T follicular helper cell (primary cell): ENCODE data around the gene TYROBP.
"Not testable (repeated sequence)": the region's sequence is repeated elsewhere in the genome, so short reads cannot be mapped to it uniquely, and the experiment has no call there.

Source experiments
- DNase-seq: peaks from one replicate; pipeline ENCODE4 v3.0.0-alpha.2; 2020; ENCODE audit warnings: low read depth

Gene TYROBP

DNA sequence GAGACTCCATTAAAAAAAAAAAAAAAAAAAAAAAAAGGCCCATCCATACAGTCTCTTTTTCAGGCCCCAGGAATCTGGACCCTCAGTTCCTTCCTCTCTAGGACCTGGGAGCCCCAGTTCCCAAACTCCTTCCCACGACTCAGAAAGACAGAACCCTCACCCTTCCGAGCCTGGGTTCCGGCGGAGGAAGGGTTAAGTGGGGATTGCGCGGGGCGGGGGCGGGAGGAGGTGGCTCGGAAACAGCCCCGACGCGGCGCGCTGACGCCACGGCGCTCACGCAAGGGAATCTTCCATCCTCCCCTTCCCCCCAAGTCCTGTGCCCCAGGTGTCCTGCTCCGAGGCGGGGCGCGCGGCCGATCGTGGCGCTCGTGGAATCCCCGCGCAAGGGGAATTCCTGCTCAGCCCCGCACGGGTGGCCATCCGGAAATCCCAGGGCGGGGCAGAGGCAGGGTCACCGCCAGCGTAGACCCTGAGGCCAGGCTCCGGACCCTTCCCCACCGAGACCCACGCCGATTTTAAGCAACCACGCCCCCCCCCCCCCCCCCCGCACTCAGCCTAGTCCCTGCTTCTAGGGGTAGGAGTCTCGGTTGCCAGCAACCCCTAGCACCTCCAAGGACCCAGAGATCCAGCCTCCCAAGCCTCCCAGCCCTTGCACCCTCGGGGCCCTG lies 8.4 kb downstream of the TYROBP start:
- peak; percentile 84 for DNase-seq

DNA sequence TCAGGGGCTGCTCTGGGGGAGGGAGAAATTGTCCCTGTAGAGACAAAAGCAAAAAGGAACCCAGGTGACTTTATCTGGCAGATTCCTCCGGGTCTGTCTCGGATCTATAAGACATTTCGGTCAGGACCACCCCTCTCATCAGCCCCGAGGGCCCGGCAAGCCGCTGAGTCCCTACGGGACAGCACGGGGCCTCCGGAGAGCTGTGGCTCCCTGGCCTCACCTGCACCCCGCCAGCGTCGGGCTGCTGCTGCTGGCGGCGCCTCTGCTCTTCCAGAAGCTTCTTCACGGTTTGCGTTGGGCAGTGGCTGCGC lies 9.6 kb downstream of the TYROBP start:
- no peak for DNase-seq

DNA sequence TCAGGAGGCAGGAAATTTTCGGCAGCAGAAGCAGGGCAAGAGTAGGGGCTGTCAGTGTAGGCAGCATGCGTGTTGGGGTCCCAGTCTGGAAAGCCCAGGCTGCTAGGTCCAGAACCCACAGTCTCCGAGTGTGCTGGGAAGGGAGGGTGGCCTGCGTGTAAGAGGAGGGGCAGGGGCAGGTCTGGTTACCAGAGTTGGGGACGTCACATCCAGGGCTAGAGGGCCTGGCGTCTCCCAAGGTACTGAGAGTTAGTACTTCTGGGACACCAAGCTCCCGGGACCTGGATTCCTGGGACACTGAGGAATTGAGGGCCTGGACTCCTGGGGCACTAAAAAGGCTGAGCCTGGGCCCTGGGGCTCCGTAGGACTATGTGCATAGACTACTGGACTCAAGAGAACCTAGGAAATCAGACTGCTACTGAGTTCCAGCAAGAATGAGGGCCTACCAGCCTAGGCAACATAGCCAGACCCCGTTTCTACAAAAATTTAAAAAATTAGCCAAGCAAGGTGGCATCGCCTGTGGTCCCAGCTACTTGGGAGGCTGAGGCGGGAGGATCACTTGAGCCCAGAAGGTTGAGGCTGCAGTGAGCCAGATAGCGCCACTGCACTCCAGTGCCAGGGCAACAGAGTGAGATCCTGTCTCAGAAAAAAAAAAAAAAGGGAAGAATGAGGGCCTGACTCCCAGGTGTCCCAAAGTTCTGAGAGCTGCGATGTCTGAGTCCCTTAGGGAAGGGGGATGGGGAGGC lies 10.2 kb downstream of the TYROBP start:
- no peak for DNase-seq

DNA sequence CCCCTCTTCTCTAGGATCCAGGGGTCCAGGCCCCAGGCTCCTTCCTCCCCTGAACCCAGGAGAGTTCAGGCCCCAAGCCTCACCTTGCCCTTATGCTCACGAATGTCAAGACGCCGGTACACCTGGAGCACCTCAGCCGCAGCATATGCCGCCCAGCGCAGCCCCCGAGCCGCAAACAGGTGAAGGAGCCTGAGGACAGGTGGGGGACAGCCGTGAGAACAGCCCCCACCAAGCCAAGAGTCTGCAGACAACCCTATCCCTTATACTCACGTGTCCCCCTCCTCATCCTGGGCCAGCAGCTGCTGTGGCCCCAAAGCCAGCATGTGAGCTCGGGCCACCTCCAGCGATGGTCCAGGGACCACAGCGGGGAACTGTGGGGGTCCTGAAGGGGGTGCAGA lies 11.5 kb downstream of the TYROBP start:
- no peak for DNase-seq

DNA sequence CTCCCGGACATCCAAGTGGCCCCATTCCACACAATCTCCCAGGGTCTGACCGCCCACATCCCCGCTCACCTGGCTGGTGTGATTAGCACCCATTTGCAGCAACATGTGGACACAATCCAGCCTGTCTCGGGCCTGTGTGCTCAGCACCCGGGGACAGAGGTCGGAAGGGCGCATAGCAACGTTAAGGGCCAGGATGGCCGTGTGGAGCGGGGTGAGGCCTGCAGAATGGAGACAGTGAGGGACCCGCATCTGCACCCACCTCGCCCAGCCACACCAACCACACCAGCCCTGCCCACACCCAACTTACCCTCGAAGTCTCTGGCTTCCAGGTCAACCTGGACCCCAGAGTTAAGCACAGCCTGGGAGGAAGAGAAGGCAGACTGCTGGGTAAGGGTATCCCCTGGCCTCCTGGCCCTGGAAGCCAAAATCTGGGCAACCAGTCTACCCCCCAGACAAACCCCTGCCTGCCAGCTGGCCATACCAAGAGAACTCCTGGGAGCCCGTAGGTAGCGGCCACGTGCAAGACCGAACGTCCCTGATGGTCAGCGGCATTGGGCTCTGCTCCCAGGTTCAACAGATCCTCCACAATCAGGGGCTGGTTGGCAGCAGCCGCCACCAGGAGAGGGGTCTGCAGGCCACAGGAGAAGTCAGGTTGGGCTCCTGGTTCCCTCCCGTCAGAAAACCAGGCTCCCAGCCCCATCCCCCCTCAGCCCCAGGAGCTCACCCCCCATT lies 12.0 kb downstream of the TYROBP start:
- no peak for DNase-seq

DNA sequence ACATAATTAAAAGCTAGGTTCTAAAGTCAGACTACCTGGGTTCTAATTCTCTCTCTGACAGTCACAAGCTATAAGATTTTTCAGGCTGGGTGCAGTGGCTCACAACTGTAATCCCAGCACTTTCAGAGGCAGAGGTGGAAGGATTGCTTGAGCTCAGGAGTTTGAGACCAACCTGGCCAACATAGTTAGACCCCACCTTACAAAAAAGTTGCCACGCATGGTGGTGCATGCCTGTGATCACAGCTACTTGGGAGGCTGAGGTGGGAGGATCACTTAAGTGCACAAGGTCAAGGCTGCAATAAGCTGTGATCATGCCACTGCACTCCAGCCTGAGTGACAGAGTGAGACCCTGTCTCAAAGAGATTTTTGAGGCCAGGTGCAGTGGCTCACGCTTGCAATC lies 13.8 kb downstream of the TYROBP start:
- no peak for DNase-seq

DNA sequence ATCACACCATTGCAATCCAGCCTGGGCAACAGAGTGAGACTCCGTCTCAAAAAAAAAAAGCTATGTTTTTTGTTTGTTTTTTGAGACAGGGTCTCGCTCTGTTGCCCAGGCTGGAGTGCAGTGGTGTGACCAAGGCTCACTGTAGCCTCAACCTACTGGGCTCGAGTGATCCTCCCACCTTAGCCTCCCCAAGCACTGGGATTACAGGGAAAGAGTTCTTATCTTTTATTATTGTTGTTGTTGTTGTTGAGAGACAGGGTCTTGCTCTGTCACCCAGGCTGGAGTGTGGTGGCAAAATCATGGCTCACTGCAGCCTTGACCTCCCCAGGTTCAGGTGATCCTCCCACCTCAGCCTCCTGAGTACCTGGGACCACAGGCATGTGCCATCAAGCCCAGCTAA lies 16.3 kb downstream of the TYROBP start:
- not testable (repeated sequence) for DNase-seq

DNA sequence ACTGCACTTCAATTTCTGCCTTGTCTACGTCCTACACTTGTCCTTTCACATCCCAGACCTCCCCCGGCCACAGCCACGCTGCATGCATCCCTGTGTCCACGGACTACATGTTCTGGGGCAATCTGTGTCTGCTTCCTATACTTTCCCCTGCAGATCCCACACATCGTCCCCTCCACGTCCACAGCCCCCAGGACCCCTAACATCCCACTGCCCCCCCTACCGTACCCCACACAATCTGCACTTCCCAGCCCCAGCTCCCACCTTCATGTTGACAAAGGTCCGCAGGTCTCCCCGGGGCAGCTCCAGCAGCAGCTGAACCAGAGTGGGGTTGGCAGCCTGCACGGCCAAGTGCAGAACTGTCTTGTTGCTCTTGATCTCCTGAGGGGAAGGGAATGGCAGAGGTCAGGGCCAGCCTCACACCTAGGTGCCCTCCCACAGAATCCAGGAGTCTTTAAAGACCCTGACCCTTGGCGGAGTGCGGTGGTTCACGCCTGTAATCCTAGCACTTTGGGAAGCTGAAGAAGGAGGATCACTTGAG lies 17.9 kb downstream of the TYROBP start:
- DNase-seq, result no peak

DNA sequence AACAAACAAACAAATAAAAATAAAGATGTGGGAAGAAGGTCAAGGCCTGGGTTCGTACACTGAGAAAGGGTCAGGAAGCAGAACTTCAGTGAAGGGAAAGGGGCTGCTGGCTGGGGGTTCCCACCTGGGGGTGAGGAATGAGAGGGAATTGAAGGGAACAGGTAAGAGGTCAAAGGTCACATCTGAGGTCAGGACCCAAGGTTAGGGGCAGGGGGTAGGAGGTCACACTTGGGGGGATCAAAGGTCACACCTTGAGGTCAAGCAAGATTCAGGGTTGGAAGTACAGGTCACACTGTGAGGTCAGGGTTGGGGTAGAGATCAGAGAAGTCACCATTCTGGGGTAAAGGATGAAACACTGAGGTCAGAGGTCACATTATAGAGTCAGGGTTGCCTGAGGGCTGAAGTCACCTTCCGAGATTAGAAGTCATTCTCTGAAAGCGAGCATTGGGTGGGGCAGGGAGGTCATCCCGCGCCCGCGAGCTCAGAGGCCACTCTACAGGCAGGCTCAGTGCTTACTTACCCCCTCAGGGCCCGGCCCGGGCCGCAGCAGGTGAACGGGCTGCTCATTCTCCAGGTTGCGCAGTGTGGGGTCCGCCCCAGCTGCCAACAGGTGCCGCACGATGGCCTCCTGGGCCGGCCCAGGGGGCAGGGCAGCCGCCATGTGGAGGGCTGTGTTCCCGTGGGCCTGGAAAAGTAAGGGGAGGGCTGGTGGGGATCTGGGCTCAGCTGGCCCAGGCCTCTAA lies 18.6 kb downstream of the TYROBP start:
- no peak for DNase-seq

DNA sequence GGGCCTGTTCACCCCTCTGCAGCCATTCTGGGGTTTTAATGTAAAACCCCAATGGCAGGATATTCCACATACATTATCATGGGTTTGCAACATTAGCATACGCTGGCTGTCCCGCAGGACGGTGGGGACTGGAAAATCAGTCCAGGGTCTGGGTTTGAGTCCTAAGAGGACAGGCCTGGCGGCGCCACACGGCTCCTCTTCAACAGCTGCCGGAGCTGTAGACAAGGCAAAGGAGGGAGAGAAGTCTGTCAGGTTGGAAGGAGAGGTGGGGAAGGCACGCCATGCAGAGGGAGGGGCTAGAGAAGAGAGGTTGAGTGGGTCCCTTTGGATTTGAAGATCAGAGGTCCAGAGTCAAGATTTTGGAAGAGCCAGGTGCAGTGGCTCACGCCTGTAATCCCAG lies 19.7 kb downstream of the TYROBP start:
- no peak for DNase-seq

DNA sequence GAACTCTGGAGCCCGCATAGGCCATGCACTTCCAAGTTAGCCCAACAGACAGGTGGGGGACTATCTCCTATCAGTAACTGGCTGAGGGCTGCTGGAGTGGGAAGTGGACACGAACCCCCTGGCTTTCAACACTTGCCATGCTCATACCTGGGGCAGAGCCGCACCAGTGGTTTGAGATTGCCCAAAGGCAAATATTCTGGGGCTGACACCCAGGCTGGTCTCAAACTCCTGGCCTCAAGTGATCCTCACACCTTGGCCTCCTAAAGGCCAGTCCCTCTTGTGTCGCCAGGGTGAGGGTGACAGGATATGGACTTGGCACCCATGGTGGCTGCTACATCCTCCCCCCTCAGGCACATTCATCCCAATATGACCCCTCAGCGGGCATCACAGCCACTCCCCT lies 20.9 kb downstream of the TYROBP start:
- DNase-seq, result no peak

DNA sequence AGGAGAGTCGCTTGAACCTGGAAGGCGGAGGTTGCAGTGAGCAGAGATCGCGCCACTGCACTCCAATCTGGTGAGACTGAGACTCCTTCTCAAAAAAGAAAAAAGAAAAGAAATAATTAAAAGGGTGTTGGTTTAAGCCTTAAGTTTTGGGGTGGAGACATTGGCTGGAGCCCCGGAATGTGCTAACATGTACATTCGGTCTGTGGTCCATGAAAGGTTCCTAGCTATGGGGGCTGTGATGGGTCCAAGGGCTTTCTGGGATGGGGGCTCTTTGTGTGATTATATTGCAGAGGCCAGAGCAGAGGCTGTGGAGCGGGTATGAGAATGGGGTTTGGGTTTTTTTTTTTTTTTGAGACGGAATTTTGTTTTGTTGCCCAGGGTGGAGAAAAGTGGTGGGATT lies 22.2 kb downstream of the TYROBP start:
- no peak for DNase-seq

DNA sequence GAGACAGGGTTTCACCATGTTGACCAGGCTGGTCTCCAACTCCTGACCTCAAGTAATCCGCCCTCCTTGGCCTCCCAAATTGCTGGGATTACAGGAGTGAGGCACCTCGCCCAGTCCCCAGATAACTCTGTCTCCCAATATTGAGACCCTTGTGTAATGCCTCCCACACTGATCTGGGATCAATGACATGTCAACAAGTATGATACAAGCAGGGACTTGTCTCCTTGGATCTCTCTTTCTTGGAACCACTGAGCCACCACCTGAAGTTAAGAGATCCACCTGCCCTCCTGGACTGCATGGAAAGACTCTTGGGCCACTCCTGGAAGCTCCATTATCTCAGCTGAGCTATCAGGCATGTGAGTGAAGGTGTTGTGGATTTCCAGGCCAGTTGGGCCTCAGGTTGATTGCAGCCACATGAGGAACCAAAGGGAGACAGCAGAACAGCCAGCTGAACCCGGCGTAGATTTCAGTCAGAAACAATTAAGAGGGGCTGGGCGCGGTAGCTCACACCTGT lies 22.8 kb downstream of the TYROBP start:
- no peak for DNase-seq

DNA sequence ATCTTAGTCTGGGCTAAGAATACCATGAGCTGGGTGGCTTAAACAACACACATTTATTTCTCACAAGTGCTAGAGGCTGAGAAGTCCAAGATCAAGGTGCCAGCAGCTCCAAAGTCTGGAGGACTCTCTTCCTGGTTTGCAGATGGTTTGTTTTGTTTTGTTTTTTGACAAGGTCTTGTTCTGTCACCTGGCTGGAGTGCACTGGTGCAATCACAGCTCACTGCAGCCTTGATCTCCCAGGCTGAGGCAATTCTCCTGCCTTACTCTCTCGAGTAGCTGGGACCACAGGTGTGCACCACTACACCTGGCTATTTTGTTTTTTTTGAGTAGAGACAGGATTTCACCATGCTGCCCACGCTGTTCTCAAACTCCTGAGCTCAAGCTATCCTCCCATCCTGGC lies 24.2 kb downstream of the TYROBP start:
- no peak for DNase-seq

DNA sequence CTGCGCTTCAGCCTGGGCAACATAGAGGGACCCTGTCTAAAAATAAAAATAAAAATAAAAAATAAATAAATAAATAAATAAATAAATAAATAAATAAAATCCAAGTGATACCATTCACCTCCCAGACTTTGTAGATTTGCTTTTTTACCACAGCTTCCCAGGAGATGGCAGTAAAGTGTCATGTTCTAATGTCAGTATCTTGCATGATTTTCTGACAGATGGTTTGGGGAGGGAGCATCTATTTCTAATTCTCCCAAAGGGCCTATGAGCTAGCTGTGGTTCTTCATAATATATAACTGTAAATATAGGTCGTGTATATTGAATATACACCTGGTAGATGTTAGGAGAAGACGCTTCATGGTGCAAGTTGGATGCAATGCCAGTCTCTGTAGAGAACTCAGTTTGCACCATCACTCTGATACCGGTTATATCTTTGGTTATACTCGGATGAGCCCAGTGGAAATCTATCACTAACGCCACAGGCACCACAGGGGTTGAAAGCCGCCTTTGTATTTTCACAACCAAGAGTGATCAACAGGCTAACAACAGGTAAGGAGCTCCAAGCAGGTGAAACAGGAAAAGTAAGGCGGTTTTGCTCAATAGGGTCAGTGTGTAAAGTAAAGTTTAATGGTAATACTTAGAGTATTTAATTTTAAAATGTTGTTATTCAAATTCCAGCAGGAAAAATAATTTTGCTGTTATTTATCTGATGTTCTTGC lies 25.8 kb downstream of the TYROBP start:
- peak; percentile 20 for DNase-seq

DNA sequence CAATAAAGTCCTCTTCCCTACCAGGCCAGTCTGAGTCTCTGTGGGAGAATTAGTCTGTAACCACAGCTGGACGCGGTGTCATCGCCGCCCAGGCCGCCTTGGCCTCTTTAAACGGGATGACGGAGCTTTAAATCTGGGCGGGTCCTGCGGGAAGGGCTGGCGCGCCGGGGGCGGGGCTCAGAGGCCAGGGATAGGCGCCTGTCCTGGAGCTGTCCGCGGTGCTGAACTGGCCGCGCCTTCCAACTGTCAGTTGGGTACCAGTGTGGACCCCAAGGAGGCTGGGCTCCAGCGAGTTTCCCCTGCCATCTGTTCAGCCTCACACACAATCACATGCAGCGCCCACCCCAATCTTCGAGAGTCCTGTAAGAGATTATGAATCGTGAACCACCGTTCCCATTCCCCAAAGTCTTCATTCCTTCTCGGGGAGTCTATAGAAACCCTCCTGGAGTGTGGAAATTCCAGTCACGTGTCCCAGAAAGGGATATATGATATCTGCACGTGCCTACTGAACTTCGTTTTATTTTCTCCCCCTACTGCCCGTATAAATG lies 28.3 kb downstream of the TYROBP start:
- DNase-seq, result peak; percentile 59

DNA sequence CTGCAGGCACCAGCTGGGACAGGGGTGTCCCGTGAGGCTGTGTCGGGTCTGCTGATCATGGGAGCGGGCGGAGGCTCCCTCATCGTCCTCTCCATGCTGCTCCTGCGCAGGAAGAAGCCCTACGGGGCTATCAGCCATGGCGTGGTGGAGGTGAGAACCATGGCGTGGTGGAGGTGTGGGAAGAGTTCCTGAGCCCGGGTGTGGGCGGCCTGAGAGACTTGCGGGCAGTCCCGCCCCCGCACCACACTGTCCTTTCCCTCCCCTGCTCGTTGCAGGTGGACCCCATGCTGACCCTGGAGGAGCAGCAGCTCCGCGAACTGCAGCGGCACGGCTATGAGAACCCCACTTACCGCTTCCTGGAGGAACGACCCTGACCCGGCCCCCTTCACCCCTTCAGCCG lies 29.0 kb downstream of the TYROBP start:
- DNase-seq, result no peak

DNA sequence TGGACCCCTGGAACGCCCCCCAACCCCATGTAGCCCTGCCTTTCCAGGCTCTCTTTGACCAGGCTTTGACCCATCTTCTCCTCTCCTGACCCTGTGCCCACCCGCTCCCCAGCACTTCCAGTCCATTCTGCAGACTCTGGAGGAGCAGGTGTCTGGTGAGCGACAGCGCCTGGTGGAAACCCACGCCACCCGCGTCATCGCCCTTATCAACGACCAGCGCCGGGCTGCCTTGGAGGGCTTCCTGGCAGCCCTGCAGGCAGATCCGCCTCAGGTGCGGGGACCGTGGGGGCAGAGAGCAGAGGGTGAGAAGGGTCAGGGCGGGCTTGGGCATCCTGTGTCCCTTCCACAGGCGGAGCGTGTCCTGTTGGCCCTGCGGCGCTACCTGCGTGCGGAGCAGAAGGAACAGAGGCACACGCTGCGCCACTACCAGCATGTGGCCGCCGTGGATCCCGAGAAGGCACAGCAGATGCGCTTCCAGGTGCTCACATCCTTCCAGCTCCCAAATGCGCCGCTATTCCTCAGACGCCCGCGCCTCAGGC lies 33.6 kb downstream of the TYROBP start:
- no peak for DNase-seq

DNA sequence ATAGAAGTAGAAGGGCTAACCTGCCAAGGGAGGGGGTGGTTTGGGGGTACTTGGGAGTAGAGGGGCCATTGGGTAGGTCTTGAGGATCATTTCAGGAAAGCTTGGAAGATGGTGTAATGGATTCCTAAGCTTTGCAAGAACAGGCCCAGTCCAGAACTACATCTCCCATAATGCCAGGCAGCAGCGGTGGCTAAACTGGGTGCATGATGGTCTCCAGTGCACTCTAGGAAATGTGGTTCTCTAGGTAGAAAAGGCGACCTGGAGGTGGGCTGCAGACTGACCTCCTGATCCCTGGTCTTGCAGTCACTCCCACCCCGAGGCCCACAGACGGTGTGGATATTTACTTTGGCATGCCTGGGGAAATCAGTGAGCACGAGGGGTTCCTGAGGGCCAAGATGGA lies 35.9 kb downstream of the TYROBP start:
- no peak for DNase-seq

DNA sequence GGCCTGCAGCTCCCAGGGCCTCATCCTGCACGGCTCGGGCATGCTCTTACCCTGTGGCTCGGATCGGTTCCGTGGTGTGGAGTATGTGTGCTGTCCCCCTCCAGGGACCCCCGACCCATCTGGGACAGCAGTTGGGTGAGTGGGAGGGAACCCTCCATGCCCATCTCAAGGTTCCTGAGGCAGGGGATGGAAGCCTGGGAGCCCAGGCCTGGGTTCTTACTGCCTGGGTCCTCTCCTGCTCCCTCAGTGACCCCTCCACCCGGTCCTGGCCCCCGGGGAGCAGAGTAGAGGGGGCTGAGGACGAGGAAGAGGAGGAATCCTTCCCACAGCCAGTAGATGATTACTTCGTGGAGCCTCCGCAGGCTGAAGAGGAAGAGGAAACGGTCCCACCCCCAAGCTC lies 36.5 kb downstream of the TYROBP start:
- DNase-seq, result no peak

DNA sequence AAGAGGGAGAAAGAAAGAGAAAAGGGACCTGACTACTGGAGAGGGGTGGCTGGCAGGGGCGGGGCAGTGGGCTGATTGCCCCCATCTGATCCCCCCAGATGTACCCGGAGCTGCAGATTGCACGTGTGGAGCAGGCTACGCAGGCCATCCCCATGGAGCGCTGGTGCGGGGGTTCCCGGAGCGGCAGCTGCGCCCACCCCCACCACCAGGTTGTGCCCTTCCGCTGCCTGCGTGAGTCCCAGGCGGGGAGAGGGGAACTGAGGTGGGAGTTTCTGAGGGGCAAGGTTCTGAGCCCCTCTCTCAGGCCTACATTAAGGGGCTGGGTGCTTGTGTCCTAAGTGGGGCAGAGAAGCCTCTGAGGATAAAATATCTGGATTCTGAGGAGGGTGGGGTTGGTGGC lies 37.3 kb downstream of the TYROBP start:
- no peak for DNase-seq
